WERI-Rb-1 (cell line): ENCODE measurements around the gene SAMD4A.

Source experiments
- DNase-seq: peaks from one replicate; pipeline ENCODE4 v3.0.0-alpha.2; 2020
- H3K27ac ChIP-seq: fragments of 250-450 bp; sonication (Bioruptor Pico); 2 replicates; pipeline ENCODE4 v1.5.1; 2020; ENCODE audit warnings: mild to moderate bottlenecking, moderate library complexity
- H3K27me3 ChIP-seq: fragments of 250-450 bp; sonication (Bioruptor Pico); 2 replicates; pipeline ENCODE4 v1.5.1; 2021; ENCODE audit warnings: mild to moderate bottlenecking, low read depth, moderate library complexity; ENCODE audit not compliant: insufficient read depth, severe bottlenecking
- H3K36me3 ChIP-seq: fragments of 250-450 bp; sonication (Bioruptor Pico); 2 replicates; pipeline ENCODE4 v1.5.1; 2020; ENCODE audit warnings: mild to moderate bottlenecking, moderate library complexity
- H3K4me3 ChIP-seq: 2 replicates; pipeline ENCODE4 v1.5.1; 2011; ENCODE audit warnings: low read depth, mild to moderate bottlenecking, control low read depth, low read length
- H3K9me3 ChIP-seq: fragments of 250-450 bp; sonication (Bioruptor Pico); 2 replicates; pipeline ENCODE4 v1.5.1; 2021; ENCODE audit warnings: mild to moderate bottlenecking, moderate library complexity; ENCODE audit not compliant: severe bottlenecking
- CTCF ChIP-seq: IDR thresholded peaks from 2 replicates; pipeline ENCODE4 v1.5.1; 2011; ENCODE audit warnings: low read depth, mild to moderate bottlenecking, control low read depth, inconsistent platforms, low read length

The SAMD4A gene

DNA sequence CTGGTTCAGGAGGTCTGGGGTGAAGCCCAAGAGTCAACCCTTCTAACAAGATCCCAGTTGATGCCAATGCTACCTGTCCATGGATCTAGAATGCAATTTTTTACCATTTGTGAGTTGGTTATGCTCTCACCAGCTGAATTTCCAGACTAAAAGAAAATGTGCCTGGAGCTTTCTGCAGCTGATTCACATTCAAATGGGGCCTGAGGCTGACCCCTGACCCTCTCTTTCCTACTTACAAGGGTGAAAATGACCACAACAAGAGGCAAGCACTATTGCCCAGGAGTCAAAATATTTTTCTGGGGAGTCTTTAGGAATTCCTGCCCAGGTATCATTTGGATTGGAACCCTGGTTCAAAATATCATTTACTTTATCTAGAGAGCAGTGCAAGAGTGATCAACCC, 159.1 kb downstream of the SAMD4A start:
- TF ChIP-seq CTCF = no peak
- Histone ChIP-seq H3K4me3 (no peak overlapping the region), H3K27ac (no peak overlapping the region), H3K36me3 (no peaks in the 10 kb centered on the region; the same call in 1 of the 2 replicates), H3K27me3 (no peaks in the 10 kb centered on the region), H3K9me3 (no peaks in the 10 kb centered on the region)
- no peak for DNase-seq

DNA sequence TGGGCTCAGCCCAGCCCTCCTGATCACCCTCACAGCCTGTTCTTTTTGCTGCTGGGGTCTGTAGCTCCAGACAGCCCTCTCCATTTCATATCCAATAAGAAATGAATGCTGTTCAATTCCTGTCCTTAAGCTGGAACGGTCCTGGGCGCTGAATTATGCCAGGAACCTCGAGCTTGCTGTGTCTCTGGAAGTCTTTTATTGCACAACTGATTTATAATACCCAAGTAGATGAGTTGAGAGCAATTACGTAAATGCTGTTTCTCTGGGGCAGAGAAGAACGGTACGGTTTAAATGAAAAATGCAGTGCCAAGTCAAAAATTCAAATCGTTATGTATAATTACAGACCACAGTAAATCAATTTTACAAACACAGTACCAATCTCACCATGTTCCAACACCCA, 161.0 kb downstream of the SAMD4A start:
- Histone ChIP-seq H3K27me3 (no peaks in the 10 kb centered on the region), H3K9me3 (no peaks in the 10 kb centered on the region), H3K27ac (no peak overlapping the region), H3K36me3 (no peaks in the 10 kb centered on the region; the same call in 1 of the 2 replicates), H3K4me3 (no peak overlapping the region)
- no peak for TF ChIP-seq CTCF
- no peak for DNase-seq

DNA sequence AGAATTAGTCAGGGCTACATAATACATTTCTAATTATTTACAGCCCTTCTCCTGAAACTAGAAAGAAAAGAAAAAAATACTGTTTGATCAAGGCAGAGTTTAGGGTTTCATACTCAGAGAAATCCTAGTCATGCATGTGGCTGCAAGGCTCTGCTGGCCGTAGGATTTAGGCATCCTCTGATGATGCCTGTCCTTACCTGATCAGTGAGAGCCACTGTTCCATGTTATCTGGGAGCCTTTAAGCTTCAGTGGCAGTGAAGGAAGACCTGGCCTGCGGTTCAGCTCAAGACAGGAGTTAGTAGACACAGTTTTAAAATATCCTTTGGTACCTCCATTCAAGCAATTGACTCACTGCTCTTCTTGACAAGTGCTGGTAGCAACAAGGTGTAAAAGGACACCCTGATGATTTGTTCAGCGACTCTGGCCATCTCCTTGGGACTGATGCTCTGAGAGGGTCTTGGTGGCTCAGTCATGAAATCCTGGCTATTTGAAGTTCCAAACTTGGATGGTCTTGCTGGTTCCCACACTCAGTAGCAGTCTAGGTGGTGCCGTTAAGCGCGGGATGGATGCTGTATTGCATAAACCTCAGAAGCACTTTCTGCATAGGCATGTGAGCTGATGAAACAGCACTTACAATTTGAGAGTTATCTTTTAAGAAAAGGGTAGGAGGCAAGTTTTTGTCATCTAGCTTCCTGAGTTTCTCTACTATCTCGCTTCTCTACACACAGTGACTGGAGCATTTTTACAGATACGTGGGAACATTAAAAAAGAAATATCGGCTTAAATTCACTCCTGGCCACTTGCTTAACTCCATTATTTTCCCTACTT, 162.0 kb downstream of the SAMD4A start:
- Histone ChIP-seq H3K36me3 (no peaks in the 10 kb centered on the region; the same call in 1 of the 2 replicates), H3K27ac (no peak overlapping the region), H3K4me3 (no peak overlapping the region), H3K27me3 (no peaks in the 10 kb centered on the region), H3K9me3 (no peaks in the 10 kb centered on the region)
- no peak for TF ChIP-seq CTCF
- no peak for DNase-seq

- Histone ChIP-seq H3K9me3 (no peaks in the 10 kb centered on the region), H3K27ac (no peak overlapping the region), H3K27me3 (no peaks in the 10 kb centered on the region), H3K4me3 (no peak overlapping the region), H3K36me3 (no peaks in the 10 kb centered on the region; the same call in 1 of the 2 replicates)
- TF ChIP-seq CTCF = no peak
- no peak for DNase-seq
Measured at GRCh38 chr14:54730156-54730961, 163.4 kb downstream of the SAMD4A start.

DNA sequence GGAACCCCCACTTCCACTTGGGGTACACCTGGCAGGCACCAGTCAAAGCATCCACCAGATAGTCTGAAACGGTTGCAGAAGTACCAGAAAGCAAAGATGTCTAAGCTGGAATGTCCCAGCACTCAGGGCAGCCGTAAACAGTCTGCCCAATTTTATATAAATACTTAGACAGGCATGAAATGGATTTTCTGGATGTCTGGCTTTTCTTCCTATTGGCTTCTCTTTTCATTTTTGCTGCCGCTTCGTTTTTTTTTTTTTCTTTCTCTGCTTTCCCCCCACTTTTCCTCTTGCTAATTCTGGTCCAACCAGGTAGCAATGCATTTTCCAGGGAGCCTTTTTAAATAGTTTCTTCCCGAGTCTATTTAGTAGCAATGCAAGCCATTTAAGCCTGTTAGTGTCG, 168.0 kb downstream of the SAMD4A start:
- H3K4me3 ChIP-seq = no peak overlapping the region
- DNase-seq = no peak
- no peak for TF ChIP-seq CTCF
- H3K27me3 ChIP-seq = no peaks in the 10 kb centered on the region
- H3K27ac ChIP-seq = no peak overlapping the region
- H3K9me3 ChIP-seq = no peaks in the 10 kb centered on the region
- H3K36me3 ChIP-seq = peaks cover 14% of the 10 kb centered on the region
